SU-DHL-6 (cell line): ENCODE data around the gene STK31.

ENCODE experiments used
- EZH2phosphoT487 ChIP-seq: fragments of 200-600 bp; sonication (generic), shearing (Covaris generic); conservative IDR thresholded peaks from 2 replicates; pipeline ENCODE4 v1.6.1; 2018; ENCODE audit warnings: mild to moderate bottlenecking, antibody characterized with exemption, low read length, moderate library complexity, mixed read lengths
- TF ChIP-seq, protein P1 (sequence below): fragments of 200-600 bp; sonication (generic); IDR thresholded peaks from one replicate; pipeline ENCODE4 v1.5.1; 2017; ENCODE audit warnings: antibody characterized with exemption, mild to moderate bottlenecking, low read length, moderate library complexity; ENCODE audit not compliant: insufficient read depth, poor library complexity, severe bottlenecking

DNA sequence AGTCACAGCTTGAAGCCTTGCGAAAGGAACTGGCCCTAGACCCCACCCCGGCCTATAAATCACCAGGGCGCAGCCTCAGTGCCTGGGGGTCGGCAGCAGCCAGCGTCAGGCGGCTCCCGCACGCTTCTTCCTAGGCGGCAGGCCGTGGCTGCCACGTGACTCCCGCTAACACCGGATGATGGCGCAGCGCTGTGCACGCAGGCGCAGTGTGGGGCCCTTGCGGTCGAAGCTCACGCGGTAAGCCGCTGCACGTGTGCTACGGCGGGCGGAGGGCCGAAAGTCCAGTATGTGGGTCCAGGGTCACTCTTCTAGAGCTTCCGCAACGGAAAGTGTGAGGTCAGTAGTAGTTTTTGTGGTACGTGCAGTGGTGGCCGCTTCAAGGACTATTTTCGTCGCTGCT is at the start of gene STK31:
- TF ChIP-seq, protein P1, sequence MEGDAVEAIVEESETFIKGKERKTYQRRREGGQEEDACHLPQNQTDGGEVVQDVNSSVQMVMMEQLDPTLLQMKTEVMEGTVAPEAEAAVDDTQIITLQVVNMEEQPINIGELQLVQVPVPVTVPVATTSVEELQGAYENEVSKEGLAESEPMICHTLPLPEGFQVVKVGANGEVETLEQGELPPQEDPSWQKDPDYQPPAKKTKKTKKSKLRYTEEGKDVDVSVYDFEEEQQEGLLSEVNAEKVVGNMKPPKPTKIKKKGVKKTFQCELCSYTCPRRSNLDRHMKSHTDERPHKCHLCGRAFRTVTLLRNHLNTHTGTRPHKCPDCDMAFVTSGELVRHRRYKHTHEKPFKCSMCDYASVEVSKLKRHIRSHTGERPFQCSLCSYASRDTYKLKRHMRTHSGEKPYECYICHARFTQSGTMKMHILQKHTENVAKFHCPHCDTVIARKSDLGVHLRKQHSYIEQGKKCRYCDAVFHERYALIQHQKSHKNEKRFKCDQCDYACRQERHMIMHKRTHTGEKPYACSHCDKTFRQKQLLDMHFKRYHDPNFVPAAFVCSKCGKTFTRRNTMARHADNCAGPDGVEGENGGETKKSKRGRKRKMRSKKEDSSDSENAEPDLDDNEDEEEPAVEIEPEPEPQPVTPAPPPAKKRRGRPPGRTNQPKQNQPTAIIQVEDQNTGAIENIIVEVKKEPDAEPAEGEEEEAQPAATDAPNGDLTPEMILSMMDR = no peak
- no peak for TF ChIP-seq EZH2phosphoT487
